ENCODE measurements around the gene LRMDA.

- TF ChIP-seq CTCF (IDR thresholded peaks at IDR 0.05) (no peak), EZH2 (IDR thresholded peaks at IDR 0.05) (no peak), EZH2phosphoT487 (IDR thresholded peaks at IDR 0.05) (no peak)
Observed at GRCh38 chr10:75439811-75440210, 8.4 kb downstream of the LRMDA start.

Measured in neural progenitor cell (in vitro differentiated cells).